Measurements from ENCODE around the gene INTS6L.

Gene INTS6L, protein sequence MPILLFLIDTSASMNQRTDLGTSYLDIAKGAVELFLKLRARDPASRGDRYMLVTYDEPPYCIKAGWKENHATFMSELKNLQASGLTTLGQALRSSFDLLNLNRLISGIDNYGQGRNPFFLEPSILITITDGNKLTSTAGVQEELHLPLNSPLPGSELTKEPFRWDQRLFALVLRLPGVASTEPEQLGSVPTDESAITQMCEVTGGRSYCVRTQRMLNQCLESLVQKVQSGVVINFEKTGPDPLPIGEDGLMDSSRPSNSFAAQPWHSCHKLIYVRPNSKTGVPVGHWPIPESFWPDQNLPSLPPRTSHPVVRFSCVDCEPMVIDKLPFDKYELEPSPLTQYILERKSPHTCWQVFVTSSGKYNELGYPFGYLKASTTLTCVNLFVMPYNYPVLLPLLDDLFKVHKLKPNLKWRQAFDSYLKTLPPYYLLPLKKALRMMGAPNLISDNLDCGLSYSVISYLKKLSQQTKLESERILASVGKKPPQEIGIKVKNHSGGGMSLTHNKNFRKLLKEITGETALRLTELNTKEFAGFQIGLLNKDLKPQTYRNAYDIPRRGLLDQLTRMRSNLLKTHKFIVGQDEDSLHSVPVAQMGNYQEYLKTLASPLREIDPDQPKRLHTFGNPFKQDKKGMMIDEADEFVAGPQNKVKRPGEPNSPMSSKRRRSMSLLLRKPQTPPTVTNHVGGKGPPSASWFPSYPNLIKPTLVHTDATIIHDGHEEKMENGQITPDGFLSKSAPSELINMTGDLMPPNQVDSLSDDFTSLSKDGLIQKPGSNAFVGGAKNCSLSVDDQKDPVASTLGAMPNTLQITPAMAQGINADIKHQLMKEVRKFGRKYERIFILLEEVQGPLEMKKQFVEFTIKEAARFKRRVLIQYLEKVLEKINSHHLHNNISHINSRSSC

DNA sequence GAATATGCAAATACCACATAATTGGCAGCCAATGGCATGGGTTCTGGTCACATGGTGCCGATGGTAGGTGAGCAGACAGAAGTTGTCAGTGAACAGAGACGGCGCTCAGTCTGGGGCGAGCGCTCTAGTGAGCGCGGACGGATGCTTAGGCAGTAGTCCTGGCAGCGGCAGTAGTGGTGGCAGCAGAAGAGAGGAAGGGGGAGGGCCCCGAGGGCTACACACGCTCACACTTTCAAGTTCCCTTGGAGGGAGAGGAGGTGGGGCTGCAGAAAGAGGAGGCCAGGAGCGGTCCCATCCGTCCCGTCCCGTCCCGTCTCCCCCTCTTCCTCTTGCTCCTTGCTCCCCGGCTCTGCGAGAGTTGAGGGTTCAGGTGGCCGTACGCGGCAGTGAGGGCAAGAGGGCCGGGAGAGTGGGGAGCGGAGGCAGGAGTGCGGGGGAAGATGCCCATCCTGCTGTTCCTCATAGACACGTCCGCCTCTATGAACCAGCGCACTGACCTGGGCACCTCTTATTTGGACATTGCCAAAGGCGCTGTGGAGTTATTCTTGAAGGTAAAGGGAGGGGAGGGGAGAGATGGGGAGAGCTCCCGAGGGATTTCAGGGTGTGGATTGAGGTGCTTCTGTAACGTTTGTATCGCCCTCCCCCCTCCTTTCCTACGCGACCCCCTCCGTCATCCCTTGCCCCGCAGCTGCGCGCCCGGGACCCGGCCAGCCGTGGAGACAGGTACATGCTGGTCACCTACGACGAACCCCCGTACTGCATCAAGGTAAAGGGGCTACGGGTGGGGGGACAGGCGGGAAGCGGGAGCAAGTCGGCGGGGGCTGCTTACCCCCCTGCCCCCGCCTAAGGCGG, at the start of gene INTS6L:
Gene INTS6L, plus strand, starts transcription at position 108 of the 852 bp plus-strand sequence. Its CDS starts 333 bp downstream, at position 441.
- H3K27ac Mint-ChIP-seq, result peak within 1 kb of the TSS; percentile 99
- intact Hi-C loops (cut with micrococcal nuclease), result no loop called here
- no peaks in the 10 kb centered on the region for H3K9me3 Mint-ChIP-seq
- no peaks in the 10 kb centered on the region for H3K27me3 Mint-ChIP-seq
- H3K36me3 Mint-ChIP-seq (ENCODE audit: low read depth), result peaks cover 9% of the 10 kb centered on the region
- peaks cover 9% of the 10 kb centered on the region for H3K4me1 Mint-ChIP-seq (ENCODE audit: low read depth)
- H3K4me3 Mint-ChIP-seq, result peak within 1 kb of the TSS; percentile 93

GRCh38 chrX:135476378-135476777, 44.1 kb upstream of the INTS6L start:
- no peaks in the 10 kb centered on the region for H3K36me3 Mint-ChIP-seq (ENCODE audit: low read depth)
- peaks cover 3% of the 10 kb centered on the region for H3K27me3 Mint-ChIP-seq
- intact Hi-C loops (cut with micrococcal nuclease), result no loop called here
- H3K9me3 Mint-ChIP-seq, result no peaks in the 10 kb centered on the region
- no peaks in the 10 kb centered on the region for H3K4me1 Mint-ChIP-seq (ENCODE audit: low read depth)
- H3K4me3 Mint-ChIP-seq, result no peak overlapping the region
- H3K27ac Mint-ChIP-seq, result no peak overlapping the region

DNA sequence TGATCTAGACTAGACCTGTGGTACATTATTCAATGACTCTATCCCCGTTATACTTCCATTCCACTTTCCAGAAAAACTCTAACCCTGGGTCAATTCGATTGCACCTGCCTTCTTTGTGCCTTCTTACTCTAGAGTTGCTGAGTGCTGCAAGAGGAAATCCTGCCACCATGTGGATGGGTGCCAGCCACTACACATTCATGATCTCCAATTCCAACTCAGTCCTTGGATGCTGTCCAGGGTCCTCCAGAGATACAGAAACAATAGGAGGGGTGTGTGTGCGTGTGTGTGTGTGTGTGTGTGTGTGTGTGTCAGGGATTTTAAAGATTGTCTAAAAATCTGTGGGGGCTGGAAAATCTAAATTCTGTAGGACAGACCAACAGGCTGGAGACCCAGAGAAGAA, 42.9 kb upstream of the INTS6L start:
- intact Hi-C loops (cut with micrococcal nuclease), result loop anchor here (1.0 kb wide), 1 partner anchor 291 kb away; no protein-coding TSS in a partner anchor
- Mint-ChIP-seq H3K4me3 (no peak overlapping the region), H3K9me3 (no peaks in the 10 kb centered on the region), H3K4me1 (ENCODE audit: low read depth) (no peaks in the 10 kb centered on the region), H3K36me3 (ENCODE audit: low read depth) (no peaks in the 10 kb centered on the region), H3K27me3 (peaks cover 3% of the 10 kb centered on the region), H3K27ac (no peak overlapping the region)

GRCh38 chrX:135480076-135480475, 40.4 kb upstream of the INTS6L start:
- H3K4me3 Mint-ChIP-seq, result no peak overlapping the region
- intact Hi-C loops (cut with micrococcal nuclease), result no loop called here
- no peaks in the 10 kb centered on the region for H3K9me3 Mint-ChIP-seq
- H3K36me3 Mint-ChIP-seq (ENCODE audit: low read depth), result no peaks in the 10 kb centered on the region
- H3K27ac Mint-ChIP-seq, result no peak overlapping the region
- H3K27me3 Mint-ChIP-seq, result peaks cover 1% of the 10 kb centered on the region
- H3K4me1 Mint-ChIP-seq (ENCODE audit: low read depth), result no peaks in the 10 kb centered on the region

DNA sequence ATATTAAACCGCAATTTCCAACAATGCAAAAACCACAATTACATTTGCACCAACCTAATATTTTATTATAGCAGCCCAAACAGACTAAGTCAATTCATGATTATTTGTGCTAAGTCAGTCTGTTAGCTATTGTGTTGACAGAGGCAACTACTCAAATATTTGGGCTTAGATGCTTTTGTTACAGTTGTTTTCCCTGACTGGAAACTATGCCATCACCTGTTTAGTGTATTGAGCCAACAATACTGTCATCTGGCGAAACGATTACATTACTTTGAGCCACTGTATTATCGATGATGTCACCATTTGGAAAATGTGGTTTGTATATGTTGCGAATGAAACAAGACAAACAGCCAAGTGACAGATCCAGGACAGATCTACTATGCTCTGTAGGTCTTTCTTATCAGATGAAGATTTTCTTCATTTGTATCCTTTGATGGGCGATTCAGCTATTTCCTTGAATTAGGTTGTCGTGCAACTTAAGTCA, 38.7 kb upstream of the INTS6L start:
- peaks cover 1% of the 10 kb centered on the region for H3K27me3 Mint-ChIP-seq
- no peaks in the 10 kb centered on the region for H3K9me3 Mint-ChIP-seq
- no peaks in the 10 kb centered on the region for H3K4me1 Mint-ChIP-seq (ENCODE audit: low read depth)
- no peaks in the 10 kb centered on the region for H3K36me3 Mint-ChIP-seq (ENCODE audit: low read depth)
- no peak overlapping the region for H3K27ac Mint-ChIP-seq
- intact Hi-C loops (cut with micrococcal nuclease), result no loop called here
- H3K4me3 Mint-ChIP-seq, result no peak overlapping the region

DNA sequence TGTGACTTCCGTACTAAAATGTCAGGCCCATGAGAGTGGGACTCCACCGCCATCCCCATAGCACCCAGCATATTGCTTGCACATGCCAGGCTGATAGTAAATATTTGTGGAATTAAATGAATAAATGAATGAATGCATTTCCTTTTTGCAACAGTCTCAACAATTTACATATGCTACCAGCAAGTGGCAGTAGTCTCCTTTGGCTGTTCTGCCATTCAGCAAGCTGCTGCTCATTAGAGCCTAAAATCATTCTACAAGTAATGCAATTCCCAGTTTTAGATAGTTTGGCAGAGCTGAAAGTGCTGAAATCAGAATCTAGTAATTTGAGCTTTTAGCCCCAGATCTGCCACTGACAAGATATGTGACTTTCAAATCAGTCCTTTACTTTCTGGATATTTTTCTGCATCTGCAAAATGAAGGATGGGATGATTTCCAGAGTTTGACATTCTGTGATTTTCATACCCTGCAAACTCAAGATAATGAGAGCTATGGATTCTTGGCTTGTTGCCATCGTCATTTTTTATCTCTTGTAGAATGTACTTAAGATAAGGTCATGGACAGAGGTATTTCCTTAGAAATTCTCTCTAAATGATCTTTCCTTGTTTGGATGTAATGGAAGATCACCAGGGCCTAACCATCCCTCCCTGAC, 35.7 kb upstream of the INTS6L start:
- intact Hi-C loops (cut with micrococcal nuclease), result loop anchor here (1.0 to 2.0 kb wide), 2 partner anchors 88 to 112 kb away; no protein-coding TSS in a partner anchor
- no peak overlapping the region for H3K27ac Mint-ChIP-seq
- no peak overlapping the region for H3K4me3 Mint-ChIP-seq
- H3K4me1 Mint-ChIP-seq (ENCODE audit: low read depth), result no peaks in the 10 kb centered on the region
- H3K36me3 Mint-ChIP-seq (ENCODE audit: low read depth), result no peaks in the 10 kb centered on the region
- H3K27me3 Mint-ChIP-seq, result no peaks in the 10 kb centered on the region
- H3K9me3 Mint-ChIP-seq, result no peaks in the 10 kb centered on the region

DNA sequence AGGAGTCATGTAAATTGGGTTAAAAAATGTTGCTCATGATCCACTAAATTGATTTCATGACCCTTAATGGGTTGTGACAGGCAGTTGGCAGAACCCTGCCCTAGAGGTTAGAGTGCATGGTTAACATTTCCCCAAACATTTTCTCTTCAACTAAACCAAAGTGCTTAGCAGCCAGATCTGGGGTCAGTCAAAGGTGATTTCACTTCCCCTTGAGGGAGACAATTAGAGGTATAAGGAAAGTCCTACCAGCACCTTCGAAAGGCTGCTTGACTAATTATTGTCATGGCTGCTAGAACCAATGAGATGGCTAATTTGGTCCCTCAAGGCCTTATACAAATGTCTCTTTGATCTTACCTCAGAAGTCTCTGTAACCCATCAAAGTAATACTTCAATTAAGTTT, 30.9 kb upstream of the INTS6L start:
- Mint-ChIP-seq H3K4me3 (no peak overlapping the region), H3K4me1 (ENCODE audit: low read depth) (no peaks in the 10 kb centered on the region), H3K36me3 (ENCODE audit: low read depth) (no peaks in the 10 kb centered on the region), H3K9me3 (no peaks in the 10 kb centered on the region), H3K27ac (no peak overlapping the region), H3K27me3 (no peaks in the 10 kb centered on the region)
- intact Hi-C loops (cut with micrococcal nuclease), result no loop called here

- no peaks in the 10 kb centered on the region for H3K9me3 Mint-ChIP-seq
- H3K4me3 Mint-ChIP-seq, result no peak overlapping the region
- H3K27me3 Mint-ChIP-seq, result no peaks in the 10 kb centered on the region
- H3K36me3 Mint-ChIP-seq (ENCODE audit: low read depth), result no peaks in the 10 kb centered on the region
- no peaks in the 10 kb centered on the region for H3K4me1 Mint-ChIP-seq (ENCODE audit: low read depth)
- intact Hi-C loops (cut with micrococcal nuclease), result no loop called here
- no peak overlapping the region for H3K27ac Mint-ChIP-seq
Measured at GRCh38 chrX:135490979-135491514, 29.4 kb upstream of the INTS6L start.

- Mint-ChIP-seq H3K27me3 (no peaks in the 10 kb centered on the region), H3K36me3 (ENCODE audit: low read depth) (no peaks in the 10 kb centered on the region), H3K27ac (no peak overlapping the region)
Measured at GRCh38 chrX:135494453-135494852, 26.0 kb upstream of the INTS6L start.

GRCh38 chrX:135497736-135498135, 22.7 kb upstream of the INTS6L start:
- no peaks in the 10 kb centered on the region for H3K36me3 Mint-ChIP-seq (ENCODE audit: low read depth)
- no peak overlapping the region for H3K27ac Mint-ChIP-seq
- H3K9me3 Mint-ChIP-seq, result no peaks in the 10 kb centered on the region
- no peak overlapping the region for H3K4me3 Mint-ChIP-seq
- no peaks in the 10 kb centered on the region for H3K4me1 Mint-ChIP-seq (ENCODE audit: low read depth)
- intact Hi-C loops (cut with micrococcal nuclease), result no loop called here
- no peaks in the 10 kb centered on the region for H3K27me3 Mint-ChIP-seq

More at GRCh38 chrX:135494453-135494852, 26.0 kb upstream of the INTS6L start:
- H3K9me3 Mint-ChIP-seq, result no peaks in the 10 kb centered on the region
- no peak overlapping the region for H3K4me3 Mint-ChIP-seq
- intact Hi-C loops (cut with micrococcal nuclease), result no loop called here
- no peaks in the 10 kb centered on the region for H3K4me1 Mint-ChIP-seq (ENCODE audit: low read depth)

GRCh38 chrX:135498236-135498635, 22.2 kb upstream of the INTS6L start:
- Mint-ChIP-seq H3K4me3 (no peak overlapping the region), H3K9me3 (no peaks in the 10 kb centered on the region), H3K27me3 (no peaks in the 10 kb centered on the region), H3K27ac (no peak overlapping the region), H3K36me3 (ENCODE audit: low read depth) (no peaks in the 10 kb centered on the region), H3K4me1 (ENCODE audit: low read depth) (no peaks in the 10 kb centered on the region)
- intact Hi-C loops (cut with micrococcal nuclease), result no loop called here

DNA sequence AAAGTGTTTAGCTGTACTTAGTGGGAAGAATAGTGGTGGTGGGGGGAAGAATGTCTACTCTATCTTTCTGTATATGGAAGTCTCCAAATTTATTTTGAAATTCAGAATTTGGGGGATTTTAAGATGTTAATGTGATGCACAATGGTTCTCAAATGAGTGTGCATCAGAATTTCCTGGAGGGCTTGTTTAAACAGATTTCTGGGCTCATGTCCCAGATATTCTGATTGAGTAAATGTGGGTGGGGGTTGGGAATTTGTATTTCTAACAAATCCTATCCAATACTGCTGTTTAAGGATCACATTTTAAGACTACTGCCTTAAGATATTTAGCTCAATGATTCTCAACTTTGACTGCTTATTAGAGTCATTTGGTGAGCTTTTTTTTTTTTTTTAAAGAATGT, 15.1 kb upstream of the INTS6L start:
- Mint-ChIP-seq H3K27ac (no peak overlapping the region), H3K36me3 (ENCODE audit: low read depth) (no peaks in the 10 kb centered on the region), H3K9me3 (no peaks in the 10 kb centered on the region), H3K4me3 (no peak overlapping the region), H3K27me3 (no peaks in the 10 kb centered on the region), H3K4me1 (ENCODE audit: low read depth) (no peaks in the 10 kb centered on the region)
- intact Hi-C loops (cut with micrococcal nuclease), result no loop called here

- H3K27me3 Mint-ChIP-seq, result no peaks in the 10 kb centered on the region
- intact Hi-C loops (cut with micrococcal nuclease), result no loop called here
- no peaks in the 10 kb centered on the region for H3K9me3 Mint-ChIP-seq
- H3K36me3 Mint-ChIP-seq (ENCODE audit: low read depth), result no peaks in the 10 kb centered on the region
- H3K4me1 Mint-ChIP-seq (ENCODE audit: low read depth), result peaks cover 22% of the 10 kb centered on the region
- H3K27ac Mint-ChIP-seq, result no peak overlapping the region
- no peak overlapping the region for H3K4me3 Mint-ChIP-seq
Measured at GRCh38 chrX:135509885-135510284, 10.6 kb upstream of the INTS6L start.

Measured in dendritic cell treated with granulocyte-macrophage colony-stimulating factor and Interleukin-4, amounts not matched to agents 40 ng/mL and 50 ng/mL, for 4 days (primary cell).